HG02884 (cell line): Measurements from ENCODE around the gene ROR1.
"Not testable (repeated sequence)": the region's sequence is repeated elsewhere in the genome, so short reads cannot be mapped to it uniquely, and the experiment has no call there.

Source experiments
- ATAC-seq: cut with Tn5 transposase; IDR thresholded peaks from one replicate; pipeline ENCODE4 v1.9.1; 2021; ENCODE audit warnings: mild to moderate bottlenecking, moderate library complexity; ENCODE audit not compliant: unreplicated experiment

Gene ROR1

DNA sequence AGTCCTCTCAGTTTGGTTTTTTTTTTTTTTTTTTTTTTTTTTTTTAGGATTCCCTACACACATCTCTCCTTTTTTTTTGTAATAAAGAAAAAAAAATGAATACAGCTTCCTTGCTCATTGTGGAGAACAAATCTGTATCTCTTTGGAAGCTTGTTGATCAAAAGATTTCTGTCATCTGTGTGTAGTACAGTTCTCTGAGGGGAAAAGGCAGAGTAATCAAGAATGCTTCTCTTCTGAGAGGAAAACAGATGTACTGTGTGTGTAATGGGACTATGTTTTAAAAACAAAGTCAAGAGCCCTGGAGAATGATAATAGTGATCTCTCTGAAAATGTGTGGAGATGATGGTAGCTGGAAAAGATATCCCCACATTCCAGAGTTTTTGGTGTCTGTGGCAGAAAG lies 16.5 kb upstream of the ROR1 start:
- no peak for ATAC-seq

DNA sequence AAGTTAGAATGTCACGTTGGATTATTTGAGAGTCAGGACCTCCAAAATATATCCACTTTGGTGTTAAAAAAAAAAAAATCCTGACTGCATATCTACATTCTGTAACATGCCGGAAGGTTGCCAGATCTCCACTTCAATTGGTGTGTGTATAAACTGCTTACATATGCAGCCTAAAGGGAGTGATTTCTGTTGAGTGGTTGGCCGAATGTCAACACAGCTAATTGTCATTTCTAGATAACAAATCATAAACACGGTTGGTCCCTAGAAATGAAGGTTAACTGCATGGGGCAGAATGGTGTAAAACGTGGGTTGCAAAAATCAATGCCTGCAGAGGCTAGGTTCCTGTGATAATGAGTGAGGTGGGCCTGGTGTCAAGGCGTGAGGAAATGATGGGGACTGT lies 15.0 kb upstream of the ROR1 start:
- no peak for ATAC-seq

DNA sequence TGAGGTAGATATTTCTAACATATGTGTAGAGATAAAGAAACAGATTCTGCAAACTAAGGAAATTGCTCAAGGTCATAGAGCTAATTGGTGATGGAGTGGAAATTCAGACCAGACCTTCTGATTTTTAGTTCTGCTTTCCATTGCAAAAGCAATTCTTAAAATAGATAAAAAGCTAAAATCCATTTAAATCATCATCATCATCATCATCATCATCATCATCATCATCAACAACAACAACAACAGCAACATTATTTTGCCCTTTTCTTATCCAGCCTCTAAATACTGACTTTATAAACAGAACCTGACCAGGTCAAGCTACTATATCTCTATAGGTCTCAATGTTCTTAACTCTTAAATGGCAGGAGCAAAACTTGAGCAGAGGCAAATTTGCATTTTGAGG lies 14.0 kb upstream of the ROR1 start:
- ATAC-seq, result no peak

DNA sequence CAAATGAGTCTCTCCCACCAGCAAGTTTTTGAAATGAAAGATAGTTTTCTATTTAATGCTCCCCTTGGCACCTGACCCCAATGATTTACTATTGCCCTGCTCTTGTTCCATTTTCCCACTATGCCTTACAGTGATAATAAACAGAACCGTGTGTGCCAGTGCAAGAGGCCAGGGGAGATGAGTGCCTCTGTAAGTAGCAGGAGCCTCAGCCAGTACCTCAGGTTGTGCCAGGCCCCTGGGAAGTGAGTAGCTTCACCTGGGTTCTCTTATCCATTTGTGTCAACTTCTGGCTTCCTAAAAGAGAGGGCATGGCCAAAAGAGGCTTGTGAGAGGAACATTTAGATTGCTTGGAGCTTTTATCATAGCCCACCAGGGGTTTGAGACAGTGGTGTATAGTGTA lies 3.4 kb upstream of the ROR1 start:
- ATAC-seq, result no peak

DNA sequence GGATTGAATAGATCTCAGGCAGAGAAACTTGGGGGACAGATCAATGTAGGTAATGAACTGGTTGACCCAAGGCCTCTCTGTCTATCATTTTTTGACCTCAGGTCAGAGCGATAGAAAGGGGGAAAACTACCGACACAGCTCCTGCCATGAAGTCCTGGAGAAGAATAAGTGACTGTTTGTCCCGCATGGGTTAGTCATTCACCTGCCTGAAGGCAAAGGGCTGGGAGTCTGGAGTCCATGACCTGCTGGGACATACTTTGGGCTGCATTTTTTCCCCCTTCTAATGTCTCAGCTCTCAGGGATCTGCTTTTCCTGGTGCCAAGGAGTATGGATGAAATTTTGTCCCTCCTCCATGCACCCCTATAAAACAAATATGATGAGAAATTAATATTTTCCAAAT lies 1.6 kb upstream of the ROR1 start:
- no peak for ATAC-seq

DNA sequence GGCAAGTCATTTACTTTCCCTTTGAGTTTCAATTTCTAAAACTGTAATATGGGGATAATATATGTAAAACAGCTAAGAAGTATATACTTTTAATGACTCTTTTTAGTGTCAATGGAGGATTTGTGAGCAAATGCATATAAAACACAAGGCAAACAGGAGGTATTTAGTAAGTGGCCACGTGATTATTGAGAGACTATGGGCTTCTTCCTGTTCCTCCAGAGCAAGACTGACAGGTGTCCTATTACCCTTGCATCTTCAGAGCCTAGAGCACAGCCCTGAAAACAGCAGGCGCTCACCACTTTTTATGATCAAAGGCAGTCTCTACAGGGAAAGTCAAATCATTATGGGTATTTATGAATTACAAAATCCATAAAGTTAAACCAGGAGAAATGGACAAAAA lies 941 bp upstream of the ROR1 start:
- no peak for ATAC-seq

DNA sequence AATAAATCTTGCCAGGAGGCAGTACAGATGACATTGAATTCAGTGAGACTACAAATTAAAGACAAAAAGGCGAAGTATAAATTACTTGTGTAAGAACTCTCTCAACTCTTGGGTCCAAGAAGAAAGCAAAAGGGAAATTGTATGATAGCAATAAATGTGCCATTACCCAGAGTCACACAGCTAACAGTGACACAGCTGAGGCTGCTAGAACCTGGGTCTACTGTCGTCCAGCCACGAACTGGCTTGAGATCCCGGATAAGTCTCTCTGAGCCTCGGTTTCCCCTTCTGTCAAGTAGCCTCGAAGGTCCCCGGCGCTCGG lies 362 bp upstream of the ROR1 start:
- peak; percentile 5 for ATAC-seq

DNA sequence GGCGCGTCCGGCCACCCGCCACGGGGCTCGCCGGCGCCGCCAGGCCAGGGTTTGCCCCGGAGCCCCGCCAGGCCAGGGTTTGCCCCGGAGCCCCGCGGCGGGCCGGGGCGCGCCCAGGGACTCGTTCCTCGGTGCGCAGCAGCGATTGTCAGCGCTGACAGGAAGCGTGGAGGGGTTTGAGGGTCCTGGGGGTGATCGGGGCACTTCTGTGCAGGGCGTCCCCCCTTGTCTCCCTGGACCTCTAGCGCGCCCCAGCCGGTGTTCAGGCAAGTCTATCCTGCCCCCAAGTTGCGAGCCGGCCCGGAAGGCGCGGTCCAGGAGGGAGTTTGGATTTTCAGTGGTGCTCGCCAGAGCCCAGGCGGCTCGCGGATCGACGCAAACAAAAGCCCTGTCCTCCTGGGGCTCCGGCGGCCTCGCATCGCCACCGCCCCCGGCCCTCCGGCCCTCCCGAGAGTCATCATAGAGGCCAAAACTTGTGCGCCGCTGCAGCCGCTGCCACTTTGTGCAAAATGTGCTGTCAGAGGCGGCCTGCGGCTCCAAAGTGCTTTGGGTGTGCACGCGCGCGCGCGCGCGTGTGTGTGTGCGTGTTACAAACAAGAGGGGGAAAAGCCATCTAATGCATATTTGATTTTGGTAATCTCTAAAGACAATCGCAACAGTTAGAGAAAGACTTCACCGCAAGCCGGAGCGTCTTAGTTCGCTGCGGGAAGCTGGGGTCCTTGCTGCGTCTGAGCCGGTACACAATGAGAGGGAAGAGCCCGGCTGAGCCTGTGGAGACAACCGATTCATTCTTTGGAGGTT lies 1.0 kb downstream of the ROR1 start:
- peak; percentile 19 for ATAC-seq

DNA sequence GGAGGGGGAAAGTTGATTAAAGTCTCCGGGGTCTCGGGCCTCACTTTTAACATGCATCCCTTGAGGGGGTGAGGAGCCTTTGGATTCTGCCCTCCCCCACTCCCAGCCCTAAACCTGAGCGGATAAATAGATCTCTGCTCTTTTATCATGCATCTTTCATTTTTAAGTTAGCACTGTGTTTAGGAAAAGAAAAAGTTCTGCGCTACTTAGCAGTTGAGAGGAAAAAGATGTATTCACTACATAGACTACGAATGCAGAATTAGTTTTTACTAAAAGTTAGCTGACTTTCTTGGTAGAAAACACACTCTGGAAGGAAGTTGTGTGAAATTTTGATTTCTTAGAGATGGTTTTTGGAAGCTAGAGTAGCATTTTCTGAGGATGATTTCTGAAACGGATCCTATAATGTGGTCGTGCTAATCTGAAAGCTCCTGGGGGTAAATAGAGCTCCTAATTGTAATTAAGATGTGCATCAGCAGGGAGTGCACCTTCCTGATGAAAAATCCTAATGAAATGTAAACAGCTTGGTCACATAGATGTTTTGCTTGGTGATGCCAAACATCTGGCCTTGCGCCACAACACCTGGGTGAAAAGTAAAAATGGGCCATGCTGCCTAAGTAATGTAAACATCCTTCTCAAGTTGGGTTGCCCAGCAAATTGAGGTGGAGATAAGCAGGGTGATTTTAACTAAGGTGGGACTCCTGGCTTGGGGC lies 1.8 kb downstream of the ROR1 start:
- ATAC-seq, result no peak

DNA sequence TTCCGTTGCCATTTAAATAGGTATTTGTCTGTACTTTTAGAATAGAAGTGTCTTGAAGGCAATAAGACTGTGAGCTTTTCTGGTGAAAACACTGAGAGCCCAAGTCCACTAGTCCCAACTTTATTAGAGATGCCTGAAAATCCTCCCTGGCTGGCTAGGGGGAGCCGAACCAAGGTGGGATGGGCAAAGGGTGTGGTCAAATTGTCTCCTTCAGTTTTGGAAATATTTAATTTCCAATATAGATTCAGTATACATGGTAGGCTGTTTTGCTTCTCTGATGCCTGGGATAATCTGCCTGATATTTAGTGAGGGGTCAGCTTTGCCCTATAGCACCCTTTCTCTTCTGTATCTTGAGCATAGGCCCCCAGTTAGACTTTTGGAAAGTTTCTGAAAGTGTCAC lies 3.5 kb downstream of the ROR1 start:
- ATAC-seq, result no peak

DNA sequence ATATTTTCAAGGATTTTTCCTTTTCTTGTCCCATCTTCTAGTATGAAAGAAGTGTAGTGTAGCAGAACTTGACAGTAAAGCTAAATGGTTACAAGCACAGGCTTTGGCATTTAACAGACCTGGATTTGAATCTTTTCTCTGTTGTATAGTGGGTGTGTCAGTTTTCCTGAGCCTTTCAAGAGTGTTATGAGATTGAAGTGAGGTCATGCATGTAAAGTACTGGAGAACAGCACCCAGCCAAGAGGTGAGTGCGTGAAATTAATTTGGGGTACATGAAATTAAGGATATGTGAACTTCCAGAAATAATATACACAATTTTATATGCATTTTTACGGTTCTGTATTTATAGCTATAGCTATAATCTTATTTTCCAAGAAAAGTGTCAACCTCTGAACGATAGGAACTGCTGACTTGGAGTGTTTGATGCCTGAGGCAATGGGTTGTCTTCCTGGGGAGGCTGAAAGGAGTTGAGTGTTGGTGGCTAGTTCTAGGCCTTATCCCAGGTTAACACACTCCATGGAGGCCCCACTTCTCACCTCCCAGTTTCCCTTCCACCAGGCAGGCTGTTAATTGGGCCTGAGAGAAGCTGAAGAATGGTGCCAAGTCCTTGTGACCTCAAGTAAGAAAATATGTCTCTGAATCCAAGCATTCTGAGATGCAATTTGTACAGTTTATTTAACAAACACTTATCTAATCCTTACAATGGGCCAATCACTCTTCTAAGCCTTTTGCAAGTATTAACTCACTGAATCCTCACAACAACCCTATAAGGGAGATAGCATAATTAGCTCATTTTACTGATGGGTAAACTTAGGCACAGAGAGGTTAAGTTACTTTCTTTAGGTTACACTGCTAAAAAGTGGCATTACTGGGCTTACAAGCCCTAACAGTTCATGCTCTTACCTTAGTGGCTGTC lies 4.4 kb downstream of the ROR1 start:
- ATAC-seq, result no peak

DNA sequence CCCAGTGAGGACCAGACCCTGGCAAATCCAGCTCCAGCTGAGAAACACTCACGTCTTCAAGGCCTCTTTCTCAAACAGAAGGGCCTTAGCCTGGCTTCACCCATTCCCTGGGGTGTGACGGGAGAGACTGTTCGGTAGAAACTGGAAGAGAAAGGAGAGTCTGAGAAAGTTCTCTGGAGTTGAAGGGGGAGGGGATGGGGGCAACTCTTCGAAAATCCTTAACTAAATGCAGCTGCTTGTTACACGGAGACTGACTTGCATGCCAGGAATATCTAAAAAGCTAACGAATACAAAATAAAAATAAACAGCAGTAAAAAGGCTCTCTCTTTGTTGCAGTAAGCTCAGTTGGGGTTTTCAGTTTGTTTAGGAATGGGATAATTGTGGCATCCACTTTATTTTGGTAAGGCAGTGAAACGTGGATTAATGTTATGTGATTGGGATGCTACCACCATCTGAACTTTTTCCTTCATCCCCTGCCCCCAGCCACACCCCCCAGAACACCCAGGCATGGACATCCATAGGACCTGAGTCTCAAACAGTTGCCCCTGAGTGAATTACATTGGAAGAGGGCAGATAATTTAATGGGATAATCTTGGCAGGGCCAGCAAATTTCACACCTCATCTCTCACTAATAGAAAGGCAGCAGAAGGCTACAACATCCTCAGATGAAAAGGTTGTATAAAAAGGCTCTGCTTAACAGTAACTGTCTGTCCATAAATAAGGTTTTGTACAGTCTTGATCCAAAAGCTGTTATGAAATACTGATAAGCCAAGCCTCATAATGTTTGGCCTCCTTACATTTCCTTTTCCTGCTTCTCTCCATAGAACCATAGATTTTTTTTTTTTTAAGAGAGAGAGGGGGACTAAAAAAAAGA lies 5.8 kb downstream of the ROR1 start:
- ATAC-seq, result no peak

DNA sequence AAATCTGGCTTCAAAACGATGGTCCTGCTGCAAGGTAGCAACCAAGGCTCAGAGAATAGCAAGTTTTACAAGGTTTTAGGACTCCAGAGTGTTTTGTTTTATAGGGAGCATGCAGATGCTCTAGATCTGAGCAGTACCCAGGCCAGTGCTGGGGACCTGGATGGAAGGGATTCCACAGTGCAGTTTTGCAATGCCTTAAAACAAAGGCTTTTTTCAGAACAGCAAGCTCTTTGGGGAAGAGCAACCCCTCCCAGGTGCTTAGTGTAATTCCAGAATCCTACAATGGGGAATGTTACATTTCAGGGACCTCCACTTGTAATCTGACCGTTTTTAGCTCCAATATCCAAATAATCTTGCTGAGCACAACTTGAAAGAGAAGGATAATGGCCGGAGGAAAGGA lies 6.7 kb downstream of the ROR1 start:
- ATAC-seq, result no peak

DNA sequence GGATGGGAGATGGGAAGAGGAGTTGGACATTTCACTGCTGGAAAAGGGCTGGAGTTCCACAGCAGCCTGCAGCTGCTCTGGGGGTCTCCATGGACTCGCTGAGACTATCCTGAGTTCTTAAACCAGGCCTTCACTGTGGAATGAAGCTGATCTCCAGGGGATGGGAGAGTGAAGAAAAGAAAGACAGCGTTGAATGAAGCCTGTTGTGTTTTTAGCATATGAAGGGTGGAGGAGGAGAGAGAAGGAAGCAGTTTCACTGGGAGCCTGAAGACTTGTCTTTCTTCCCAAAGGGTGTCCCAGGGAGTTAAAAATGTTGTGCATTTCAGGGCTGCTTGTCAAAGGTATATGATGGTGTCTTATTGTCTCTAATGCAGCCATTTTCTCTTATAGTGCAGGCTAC lies 9.2 kb downstream of the ROR1 start:
- ATAC-seq, result no peak

DNA sequence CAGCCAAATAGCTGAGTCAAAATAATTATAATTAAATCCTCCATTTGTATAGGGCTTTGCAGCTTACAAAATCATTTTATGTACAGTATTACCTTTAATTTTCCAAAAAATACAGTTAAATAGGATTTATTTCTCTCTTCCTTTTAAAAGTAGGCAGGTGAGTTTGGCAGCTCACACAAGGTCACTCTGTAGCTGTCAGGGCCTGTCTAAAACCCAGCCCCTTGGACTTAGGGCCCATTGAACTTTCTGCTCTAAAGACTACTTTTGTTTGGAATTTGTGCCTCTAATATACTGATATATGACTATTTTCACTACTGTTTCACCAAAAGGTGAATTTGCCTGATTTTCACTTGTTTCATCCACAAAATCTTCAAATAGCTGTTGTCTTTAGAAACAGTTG lies 10.3 kb downstream of the ROR1 start:
- no peak for ATAC-seq

DNA sequence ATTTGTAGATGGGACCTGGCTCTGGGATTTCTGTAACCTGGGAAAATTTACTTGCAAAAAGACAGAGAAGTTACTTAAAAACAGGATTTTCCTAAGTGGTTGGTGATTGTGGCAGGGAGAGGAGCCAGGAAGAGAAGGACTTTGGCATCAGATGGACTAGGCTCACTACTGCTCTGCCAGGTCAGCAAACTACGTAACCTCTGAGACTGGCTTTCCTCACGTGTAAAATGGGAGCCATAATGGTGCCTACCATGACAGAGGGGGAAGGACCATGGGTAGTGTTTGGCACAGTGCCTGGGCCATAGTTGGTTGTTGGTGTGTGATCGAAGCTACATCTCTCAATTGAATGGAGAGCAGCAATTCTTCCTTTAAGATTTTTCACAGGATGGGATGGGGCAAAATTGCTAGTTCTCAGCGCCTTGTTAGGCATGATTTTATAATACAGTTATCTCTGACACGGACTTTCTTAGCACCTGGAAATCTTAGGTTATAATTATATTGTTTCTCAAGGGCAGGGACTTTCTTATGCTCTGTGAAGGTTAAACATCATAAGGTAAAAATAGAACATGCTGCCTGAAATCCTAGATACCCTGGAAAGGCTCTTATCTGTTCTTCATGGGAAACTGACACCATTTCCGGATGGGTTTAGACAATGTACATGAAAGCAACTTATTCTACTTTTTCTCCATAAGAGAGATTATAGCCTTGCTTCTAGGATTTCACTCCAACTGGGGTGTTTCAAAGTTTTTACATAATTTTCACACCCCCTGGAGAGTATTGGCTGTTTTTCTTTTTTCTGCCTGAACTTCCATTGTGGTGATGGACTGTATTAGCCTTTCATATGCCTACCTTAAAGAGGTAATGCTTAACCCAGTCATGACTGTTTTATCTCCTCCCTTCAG lies 10.9 kb downstream of the ROR1 start:
- ATAC-seq, result no peak

DNA sequence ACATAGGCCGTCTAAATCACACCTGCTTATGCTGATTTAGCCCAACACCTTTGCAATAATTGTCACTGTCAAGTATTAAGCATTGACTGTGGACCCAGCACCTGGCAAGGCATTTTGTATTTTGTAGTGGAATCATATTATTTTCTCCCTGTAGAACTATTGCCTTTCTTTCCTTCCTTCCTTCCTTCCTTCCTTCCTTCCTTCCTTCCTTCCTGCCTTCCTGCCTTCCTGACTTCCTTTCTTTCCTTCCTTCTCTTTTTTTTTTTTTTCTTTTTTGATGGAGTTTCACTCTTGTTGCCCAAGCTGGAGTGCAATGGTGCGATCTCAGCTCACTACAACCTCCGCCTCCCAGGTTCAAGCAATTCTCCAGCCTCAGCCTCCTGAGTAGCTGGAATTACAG lies 13.5 kb downstream of the ROR1 start:
- not testable (repeated sequence) for ATAC-seq

DNA sequence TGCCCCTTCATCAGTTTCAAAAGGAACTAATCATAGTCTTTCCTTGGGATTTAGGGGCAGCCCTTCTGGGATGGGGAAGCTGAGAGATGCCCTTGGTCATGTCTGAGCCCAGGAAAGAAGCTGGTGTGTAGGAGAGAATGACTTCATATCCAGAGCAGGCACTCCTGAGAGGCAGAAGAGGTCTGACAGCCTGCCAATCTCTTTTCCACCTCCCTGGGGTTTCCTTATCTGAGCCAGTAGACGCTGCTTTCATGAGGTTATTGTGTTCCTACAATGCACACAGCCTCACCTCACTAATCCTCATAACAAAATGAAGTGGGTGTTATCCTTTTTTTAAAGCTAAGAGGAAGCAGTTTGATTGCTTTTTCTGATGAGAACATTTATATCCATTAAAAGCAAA lies 14.1 kb downstream of the ROR1 start:
- no peak for ATAC-seq

DNA sequence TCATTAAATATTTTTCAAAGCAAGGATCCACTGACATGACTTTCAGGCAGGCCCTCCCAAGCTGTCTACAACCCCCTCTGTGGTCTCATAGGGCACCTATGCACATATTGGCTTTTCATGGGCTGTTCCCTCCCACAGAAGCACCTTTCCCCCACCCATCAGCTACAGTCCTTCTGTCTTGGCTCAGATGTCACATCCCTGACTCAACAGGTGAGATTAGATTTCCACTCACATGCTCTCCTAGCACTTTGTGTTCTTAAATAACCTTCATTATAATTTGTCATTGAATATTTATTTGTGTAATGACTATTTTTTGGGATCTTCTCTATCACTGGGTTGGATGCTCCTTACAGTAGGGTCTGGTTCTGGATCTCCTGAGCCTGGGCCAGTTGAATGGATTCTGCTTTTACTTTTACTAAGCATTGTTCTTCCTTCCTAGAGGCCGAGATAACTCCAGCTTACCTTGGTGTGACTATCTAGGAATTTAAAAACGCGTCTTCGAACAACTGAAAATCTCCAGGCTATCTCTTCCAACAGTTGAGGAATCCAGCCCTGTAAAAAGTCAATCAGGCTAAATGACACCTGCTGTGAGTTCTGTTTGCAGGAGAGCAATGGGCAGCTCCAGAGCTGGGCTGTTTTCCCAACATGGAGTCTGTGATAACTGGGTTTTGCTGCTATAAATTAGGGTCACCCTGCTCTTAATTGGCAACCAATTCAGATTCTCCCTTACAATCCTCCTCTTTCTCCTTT lies 16.2 kb downstream of the ROR1 start:
- no peak for ATAC-seq
